ENCODE measurements around the gene TPH2.

GRCh38 chr12:72033991-72034390 is 95.3 kb downstream of the TPH2 start:
- TF ChIP-seq, protein P1, sequence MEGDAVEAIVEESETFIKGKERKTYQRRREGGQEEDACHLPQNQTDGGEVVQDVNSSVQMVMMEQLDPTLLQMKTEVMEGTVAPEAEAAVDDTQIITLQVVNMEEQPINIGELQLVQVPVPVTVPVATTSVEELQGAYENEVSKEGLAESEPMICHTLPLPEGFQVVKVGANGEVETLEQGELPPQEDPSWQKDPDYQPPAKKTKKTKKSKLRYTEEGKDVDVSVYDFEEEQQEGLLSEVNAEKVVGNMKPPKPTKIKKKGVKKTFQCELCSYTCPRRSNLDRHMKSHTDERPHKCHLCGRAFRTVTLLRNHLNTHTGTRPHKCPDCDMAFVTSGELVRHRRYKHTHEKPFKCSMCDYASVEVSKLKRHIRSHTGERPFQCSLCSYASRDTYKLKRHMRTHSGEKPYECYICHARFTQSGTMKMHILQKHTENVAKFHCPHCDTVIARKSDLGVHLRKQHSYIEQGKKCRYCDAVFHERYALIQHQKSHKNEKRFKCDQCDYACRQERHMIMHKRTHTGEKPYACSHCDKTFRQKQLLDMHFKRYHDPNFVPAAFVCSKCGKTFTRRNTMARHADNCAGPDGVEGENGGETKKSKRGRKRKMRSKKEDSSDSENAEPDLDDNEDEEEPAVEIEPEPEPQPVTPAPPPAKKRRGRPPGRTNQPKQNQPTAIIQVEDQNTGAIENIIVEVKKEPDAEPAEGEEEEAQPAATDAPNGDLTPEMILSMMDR (IDR thresholded peaks at IDR 0.05) = no peak
- TF ChIP-seq POLR2A (IDR thresholded peaks at IDR 0.05) (no peak), POLR2AphosphoS5 (IDR thresholded peaks at IDR 0.05) (no peak)
